ENCODE data around the gene CDH13.

CDH13 gene

GRCh38 chr16:83806731-83807130 is 1180.0 kb downstream of the CDH13 start:
- no peak for DNase-seq (ENCODE audit: low read depth)
- no peaks in the 10 kb centered on the region for H3K9me3 ChIP-seq (ENCODE audit: control insufficient read depth, low read length)

GRCh38 chr16:83807327-83807709 is 1180.5 kb downstream of the CDH13 start:
- peak overlapping the region; percentile 50 for H3K4me3 ChIP-seq (ENCODE audit: low read length)
- peaks cover 23% of the 10 kb centered on the region for H3K4me1 ChIP-seq (ENCODE audit: control insufficient read depth, insufficient read depth, low read length)

More at GRCh38 chr16:83806731-83807130, 1180.0 kb downstream of the CDH13 start:
- H3K4me1 ChIP-seq (ENCODE audit: control insufficient read depth, insufficient read depth, low read length) = peaks cover 27% of the 10 kb centered on the region
- no peak overlapping the region for H3K4me3 ChIP-seq (ENCODE audit: low read length)
- no peaks in the 10 kb centered on the region for H3K27me3 ChIP-seq (replicated peaks; ENCODE audit: control insufficient read depth, insufficient read depth, low read length)
- peaks cover 1% of the 10 kb centered on the region for H3K36me3 ChIP-seq (ENCODE audit: control insufficient read depth, insufficient read depth, low read length, severe bottlenecking)
- no peak overlapping the region for H3K9ac ChIP-seq (ENCODE audit: low read length)

GRCh38 chr16:83807710-83808572 is 1181.2 kb downstream of the CDH13 start, which contains the start of gene HSBP1:
Gene HSBP1, plus strand, starts transcription at chr16:83807978. Its CDS starts 99 bp downstream, at chr16:83808077.
- DNase-seq (ENCODE audit: low read depth) = peak; percentile 98
- Histone ChIP-seq H3K4me1 (ENCODE audit: control insufficient read depth, insufficient read depth, low read length) (peaks cover 18% of the 10 kb centered on the region), H3K27me3 (replicated peaks; ENCODE audit: control insufficient read depth, insufficient read depth, low read length) (no peaks in the 10 kb centered on the region), H3K4me3 (ENCODE audit: low read length) (peak within 1 kb of the TSS; percentile 87), H3K9ac (ENCODE audit: low read length) (peak within 1 kb of the TSS; percentile 90), H3K9me3 (ENCODE audit: control insufficient read depth, low read length) (no peaks in the 10 kb centered on the region), H3K36me3 (ENCODE audit: control insufficient read depth, insufficient read depth, low read length, severe bottlenecking) (peaks cover 11% of the 10 kb centered on the region)

More at GRCh38 chr16:83807327-83807709, 1180.5 kb downstream of the CDH13 start:
- no peak for DNase-seq (ENCODE audit: low read depth)
- Histone ChIP-seq H3K9ac (ENCODE audit: low read length) (peak overlapping the region; percentile 61), H3K27me3 (replicated peaks; ENCODE audit: control insufficient read depth, insufficient read depth, low read length) (no peaks in the 10 kb centered on the region), H3K36me3 (ENCODE audit: control insufficient read depth, insufficient read depth, low read length, severe bottlenecking) (peaks cover 5% of the 10 kb centered on the region), H3K9me3 (ENCODE audit: control insufficient read depth, low read length) (no peaks in the 10 kb centered on the region)

GRCh38 chr16:83808573-83809014 is 1181.8 kb downstream of the CDH13 start:
- peak; percentile 4 for DNase-seq (ENCODE audit: low read depth)
- peak overlapping the region; percentile 87 for H3K4me3 ChIP-seq (ENCODE audit: low read length)

GRCh38 chr16:83809092-83809491 is 1182.3 kb downstream of the CDH13 start:
- Histone ChIP-seq H3K27me3 (replicated peaks; ENCODE audit: control insufficient read depth, insufficient read depth, low read length) (no peaks in the 10 kb centered on the region), H3K9me3 (ENCODE audit: control insufficient read depth, low read length) (no peaks in the 10 kb centered on the region), H3K4me1 (ENCODE audit: control insufficient read depth, insufficient read depth, low read length) (peaks cover 26% of the 10 kb centered on the region), H3K9ac (ENCODE audit: low read length) (peak overlapping the region; percentile 90), H3K36me3 (ENCODE audit: control insufficient read depth, insufficient read depth, low read length, severe bottlenecking) (peaks cover 15% of the 10 kb centered on the region), H3K4me3 (ENCODE audit: low read length) (peak overlapping the region; percentile 87)
- no peak for DNase-seq (ENCODE audit: low read depth)

More at GRCh38 chr16:83808573-83809014, 1181.8 kb downstream of the CDH13 start:
- H3K9me3 ChIP-seq (ENCODE audit: control insufficient read depth, low read length) = no peaks in the 10 kb centered on the region
- peak overlapping the region; percentile 90 for H3K9ac ChIP-seq (ENCODE audit: low read length)
- peaks cover 15% of the 10 kb centered on the region for H3K36me3 ChIP-seq (ENCODE audit: control insufficient read depth, insufficient read depth, low read length, severe bottlenecking)
- H3K4me1 ChIP-seq (ENCODE audit: control insufficient read depth, insufficient read depth, low read length) = peaks cover 21% of the 10 kb centered on the region
- H3K27me3 ChIP-seq (replicated peaks; ENCODE audit: control insufficient read depth, insufficient read depth, low read length) = no peaks in the 10 kb centered on the region

GRCh38 chr16:83810901-83811300 is 1184.1 kb downstream of the CDH13 start:
- DNase-seq (ENCODE audit: low read depth) = no peak
- Histone ChIP-seq H3K4me3 (ENCODE audit: low read length) (no peak overlapping the region), H3K36me3 (ENCODE audit: control insufficient read depth, insufficient read depth, low read length, severe bottlenecking) (peaks cover 15% of the 10 kb centered on the region), H3K4me1 (ENCODE audit: control insufficient read depth, insufficient read depth, low read length) (peaks cover 34% of the 10 kb centered on the region), H3K9ac (ENCODE audit: low read length) (no peak overlapping the region), H3K9me3 (ENCODE audit: control insufficient read depth, low read length) (no peaks in the 10 kb centered on the region), H3K27me3 (replicated peaks; ENCODE audit: control insufficient read depth, insufficient read depth, low read length) (no peaks in the 10 kb centered on the region)

GRCh38 chr16:83813823-83814658 is 1187.3 kb downstream of the CDH13 start:
- Histone ChIP-seq H3K4me3 (ENCODE audit: low read length) (peak overlapping the region; percentile 52), H3K9me3 (ENCODE audit: control insufficient read depth, low read length) (no peaks in the 10 kb centered on the region), H3K4me1 (ENCODE audit: control insufficient read depth, insufficient read depth, low read length) (peaks cover 29% of the 10 kb centered on the region), H3K36me3 (ENCODE audit: control insufficient read depth, insufficient read depth, low read length, severe bottlenecking) (peaks cover 15% of the 10 kb centered on the region), H3K27me3 (replicated peaks; ENCODE audit: control insufficient read depth, insufficient read depth, low read length) (no peaks in the 10 kb centered on the region), H3K9ac (ENCODE audit: low read length) (no peak overlapping the region)
- DNase-seq (ENCODE audit: low read depth) = peak; percentile 79

GRCh38 chr16:83814659-83814985 is 1187.9 kb downstream of the CDH13 start:
- Histone ChIP-seq H3K9ac (ENCODE audit: low read length) (no peak overlapping the region), H3K4me1 (ENCODE audit: control insufficient read depth, insufficient read depth, low read length) (peaks cover 26% of the 10 kb centered on the region), H3K27me3 (replicated peaks; ENCODE audit: control insufficient read depth, insufficient read depth, low read length) (no peaks in the 10 kb centered on the region), H3K9me3 (ENCODE audit: control insufficient read depth, low read length) (no peaks in the 10 kb centered on the region), H3K4me3 (ENCODE audit: low read length) (peak overlapping the region; percentile 52), H3K36me3 (ENCODE audit: control insufficient read depth, insufficient read depth, low read length, severe bottlenecking) (peaks cover 15% of the 10 kb centered on the region)
- no peak for DNase-seq (ENCODE audit: low read depth)

GRCh38 chr16:83817022-83817421 is 1190.3 kb downstream of the CDH13 start:
- Histone ChIP-seq H3K9ac (ENCODE audit: low read length) (no peak overlapping the region), H3K9me3 (ENCODE audit: control insufficient read depth, low read length) (no peaks in the 10 kb centered on the region), H3K36me3 (ENCODE audit: control insufficient read depth, insufficient read depth, low read length, severe bottlenecking) (peaks cover 10% of the 10 kb centered on the region), H3K4me1 (ENCODE audit: control insufficient read depth, insufficient read depth, low read length) (peaks cover 16% of the 10 kb centered on the region), H3K27me3 (replicated peaks; ENCODE audit: control insufficient read depth, insufficient read depth, low read length) (no peaks in the 10 kb centered on the region), H3K4me3 (ENCODE audit: low read length) (no peak overlapping the region)
- no peak for DNase-seq (ENCODE audit: low read depth)

- H3K4me1 ChIP-seq (ENCODE audit: control insufficient read depth, insufficient read depth, low read length) = peaks cover 16% of the 10 kb centered on the region
- DNase-seq (ENCODE audit: low read depth) = no peak
- H3K4me3 ChIP-seq (ENCODE audit: low read length) = no peak overlapping the region
- no peaks in the 10 kb centered on the region for H3K27me3 ChIP-seq (replicated peaks; ENCODE audit: control insufficient read depth, insufficient read depth, low read length)
- no peak overlapping the region for H3K9ac ChIP-seq (ENCODE audit: low read length)
- H3K9me3 ChIP-seq (ENCODE audit: control insufficient read depth, low read length) = no peaks in the 10 kb centered on the region
- no peaks in the 10 kb centered on the region for H3K36me3 ChIP-seq (ENCODE audit: control insufficient read depth, insufficient read depth, low read length, severe bottlenecking)
These were observed 1191.5 kb downstream of the CDH13 start for GRCh38 chr16:83818276-83818675.

GRCh38 chr16:83819361-83819760 is 1192.6 kb downstream of the CDH13 start:
- Histone ChIP-seq H3K4me1 (ENCODE audit: control insufficient read depth, insufficient read depth, low read length) (peaks cover 6% of the 10 kb centered on the region), H3K9me3 (ENCODE audit: control insufficient read depth, low read length) (no peaks in the 10 kb centered on the region), H3K9ac (ENCODE audit: low read length) (no peak overlapping the region), H3K27me3 (replicated peaks; ENCODE audit: control insufficient read depth, insufficient read depth, low read length) (no peaks in the 10 kb centered on the region), H3K36me3 (ENCODE audit: control insufficient read depth, insufficient read depth, low read length, severe bottlenecking) (no peaks in the 10 kb centered on the region), H3K4me3 (ENCODE audit: low read length) (no peak overlapping the region)
- no peak for DNase-seq (ENCODE audit: low read depth)

Data from adipocyte (in vitro differentiated cells).